Heart left ventricle (tissue), 13 donors: Measurements from ENCODE around the gene LCP1.

Experiments
- POLR2A ChIP-seq, 2 donors: fragments of 450-650 bp; IDR thresholded peaks; one replicate each; pipeline ENCODE4 v1.6.1; 2017; ENCODE audit warnings: antibody characterized with exemption in 2 of 2, mild to moderate bottlenecking in 2 of 2, moderate library complexity in 2 of 2
- TF ChIP-seq, protein P1 (sequence below), 12 donors: fragments of 200-600 bp; sonication (generic) in 4 of 12; IDR thresholded peaks; one replicate each; pipeline versions ENCODE4 v1.5.0 to v1.8.0; 2018 to 2022; ENCODE audit warnings: antibody characterized with exemption in 12 of 12, mild to moderate bottlenecking in 5 of 12
- donor health status: ischemic (EF 13 %, LVEDD 7.1; RV severe dilation, severe dysfunction).
- donor health status: DM: no; HTN: yes; CAD: no.
- donor health status: DM: no; HTN: no; CAD: no.
- donor health status: ischemic (EF 25% LVEDD 6.9; RV normal size, moderate dysfunction).
- donor health status: ischemic (EF 25% LVEDD 5.7; RV mildly dilated, moderate dysfunction).
- donor health status: ischemic (EF 35%, LVEDD 5.7; RV mildly dilated, moderate dysfunction).
- donor health status: nonischemic (EF 11% LVEDD 7.7; RV severe dilation, severe dysfunction).
- donor health status: DM: yes; HTN: yes; CAD: no.
- donor health status: PGD.
- donor health status: ischemic (EF 29% LVEDD 5.4; RV normal size, mild dysfunction).
- donor health status: nonischemic (EF 23%, LVEDD 6.1; RV moderate dilation, normal function).

DNA sequence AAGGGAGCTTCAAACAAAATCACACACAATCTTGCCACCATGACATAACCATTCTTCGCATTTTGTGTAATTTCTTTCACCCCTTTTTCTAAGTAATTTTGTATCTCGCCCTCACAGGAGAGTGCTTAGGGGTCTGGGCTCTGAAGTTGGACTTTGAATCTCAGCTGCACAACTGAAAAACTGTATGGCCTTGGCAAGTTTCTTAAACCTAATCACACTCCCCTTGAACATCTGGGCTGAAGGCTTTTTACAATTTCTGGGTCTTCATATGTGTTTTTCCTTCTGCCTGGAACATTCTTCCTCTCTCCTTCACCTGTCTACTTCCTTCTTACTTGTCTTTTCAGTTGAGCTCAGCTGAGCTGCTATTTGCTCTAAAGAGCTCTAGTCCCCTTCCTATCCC is 52.9 kb downstream of the LCP1 start:
- TF ChIP-seq, protein P1, sequence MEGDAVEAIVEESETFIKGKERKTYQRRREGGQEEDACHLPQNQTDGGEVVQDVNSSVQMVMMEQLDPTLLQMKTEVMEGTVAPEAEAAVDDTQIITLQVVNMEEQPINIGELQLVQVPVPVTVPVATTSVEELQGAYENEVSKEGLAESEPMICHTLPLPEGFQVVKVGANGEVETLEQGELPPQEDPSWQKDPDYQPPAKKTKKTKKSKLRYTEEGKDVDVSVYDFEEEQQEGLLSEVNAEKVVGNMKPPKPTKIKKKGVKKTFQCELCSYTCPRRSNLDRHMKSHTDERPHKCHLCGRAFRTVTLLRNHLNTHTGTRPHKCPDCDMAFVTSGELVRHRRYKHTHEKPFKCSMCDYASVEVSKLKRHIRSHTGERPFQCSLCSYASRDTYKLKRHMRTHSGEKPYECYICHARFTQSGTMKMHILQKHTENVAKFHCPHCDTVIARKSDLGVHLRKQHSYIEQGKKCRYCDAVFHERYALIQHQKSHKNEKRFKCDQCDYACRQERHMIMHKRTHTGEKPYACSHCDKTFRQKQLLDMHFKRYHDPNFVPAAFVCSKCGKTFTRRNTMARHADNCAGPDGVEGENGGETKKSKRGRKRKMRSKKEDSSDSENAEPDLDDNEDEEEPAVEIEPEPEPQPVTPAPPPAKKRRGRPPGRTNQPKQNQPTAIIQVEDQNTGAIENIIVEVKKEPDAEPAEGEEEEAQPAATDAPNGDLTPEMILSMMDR (IDR thresholded peaks at IDR 0.05): no peak
- no peak for TF ChIP-seq POLR2A (IDR thresholded peaks at IDR 0.05)
